ENCODE measurements around the gene NEK1.

- TF ChIP-seq POLR2AphosphoS5 (IDR thresholded peaks at IDR 0.05; ENCODE audit: low read depth, low read length) (no peak), TAF1 (IDR thresholded peaks at IDR 0.05; ENCODE audit: borderline replicate concordance, insufficient read depth, low read length) (no peak), FOXP2 (optimal IDR thresholded peaks at IDR 0.05; ENCODE audit: borderline replicate concordance, extremely low read depth, extremely low read length, insufficient read depth) (no peak), SIN3A (IDR thresholded peaks at IDR 0.05; ENCODE audit: borderline replicate concordance, insufficient read depth, low read length) (no peak), REST (IDR thresholded peaks at IDR 0.05; ENCODE audit: insufficient read depth in 1 of 2, low read depth in 2 of 2, low read length in 2 of 2) (no peak)
These were observed 49.4 kb upstream of the NEK1 start for GRCh38 chr4:169661761-169662160.

Measured in PFSK-1 (cell line).